NCI-H1092 treated with DMSO at 0.1 percent for 48 hours (cell line): ENCODE data around the gene SLCO4C1.

Experiments
- DNase-seq: peaks from one replicate; lab custom pipeline; 2025; lab: John Stamatoyannopoulos, UW

Gene SLCO4C1

DNA sequence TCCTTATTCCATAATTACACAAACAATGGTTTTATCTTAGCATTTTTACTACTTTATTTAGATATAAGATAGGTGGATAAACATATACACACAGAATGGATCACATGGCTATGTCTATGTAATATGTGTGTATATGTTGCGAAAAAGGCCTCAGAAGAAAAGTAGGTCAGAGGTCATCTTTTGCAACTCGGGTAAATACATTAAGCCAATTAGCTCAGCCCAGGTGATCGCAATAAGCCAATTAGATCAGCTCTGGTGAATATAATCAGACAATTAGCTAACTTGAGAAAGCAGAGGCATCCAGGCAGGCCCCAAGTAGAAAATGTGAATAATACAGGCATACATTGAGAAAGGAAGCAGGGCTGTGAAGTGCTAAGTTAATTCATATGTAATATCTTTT, 24.3 kb downstream of the SLCO4C1 start:
- no peak for DNase-seq

DNA sequence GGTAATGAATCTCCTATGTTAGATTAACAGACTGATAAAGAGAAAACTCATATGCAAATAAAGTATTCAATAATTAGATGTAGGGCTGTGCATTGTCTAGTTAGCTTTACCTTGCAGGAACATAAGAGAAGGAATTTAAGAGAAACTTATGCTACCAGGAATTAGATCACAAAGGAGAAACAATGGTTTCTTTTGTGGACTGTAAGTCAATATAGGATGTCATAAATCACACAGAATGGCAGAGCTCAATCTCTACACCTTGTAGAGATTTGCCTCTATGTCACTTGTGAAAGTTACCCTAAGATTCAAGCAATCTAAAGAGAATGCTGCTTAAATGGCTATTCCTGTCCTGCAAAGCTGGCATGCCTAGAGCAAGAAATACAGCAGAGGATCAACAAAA, 26.0 kb downstream of the SLCO4C1 start:
- DNase-seq, result no peak

DNA sequence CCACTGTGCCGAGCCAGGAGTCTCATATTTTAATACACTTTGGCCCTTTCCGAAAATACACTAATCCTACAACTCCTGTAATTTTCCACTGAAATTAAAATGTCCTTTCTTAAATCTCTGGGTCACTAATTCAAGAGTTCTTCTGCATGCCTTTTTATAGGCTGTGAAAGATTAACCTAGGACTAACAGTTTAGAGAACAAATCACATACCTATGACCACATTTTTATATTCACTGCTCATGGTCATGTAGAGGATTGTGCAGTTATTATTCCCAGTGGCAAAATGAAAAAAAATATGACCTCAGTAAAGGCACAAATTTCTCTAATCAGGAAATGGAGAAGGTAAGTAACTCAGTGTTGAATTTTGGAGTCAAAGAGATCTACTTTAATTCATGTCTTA, 33.4 kb downstream of the SLCO4C1 start:
- no peak for DNase-seq

DNA sequence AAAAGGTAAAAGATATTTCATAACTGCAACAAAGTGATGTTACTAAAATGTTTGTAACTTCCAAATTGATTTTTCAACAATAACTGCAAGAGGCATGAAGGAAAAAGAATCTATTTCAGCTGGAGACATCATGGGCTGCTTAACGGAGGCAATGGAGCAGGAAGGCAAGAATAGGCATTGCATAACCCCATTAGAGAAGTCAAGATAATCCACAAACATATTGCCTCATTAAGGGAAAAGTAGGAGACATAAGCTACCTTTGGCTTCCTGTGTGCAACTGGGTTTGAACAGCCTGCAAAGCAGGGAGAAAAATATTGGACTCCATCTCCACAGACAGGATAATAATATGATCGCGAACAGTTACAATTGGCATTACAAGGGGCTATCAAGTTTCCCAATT, 46.7 kb downstream of the SLCO4C1 start:
- no peak for DNase-seq

DNA sequence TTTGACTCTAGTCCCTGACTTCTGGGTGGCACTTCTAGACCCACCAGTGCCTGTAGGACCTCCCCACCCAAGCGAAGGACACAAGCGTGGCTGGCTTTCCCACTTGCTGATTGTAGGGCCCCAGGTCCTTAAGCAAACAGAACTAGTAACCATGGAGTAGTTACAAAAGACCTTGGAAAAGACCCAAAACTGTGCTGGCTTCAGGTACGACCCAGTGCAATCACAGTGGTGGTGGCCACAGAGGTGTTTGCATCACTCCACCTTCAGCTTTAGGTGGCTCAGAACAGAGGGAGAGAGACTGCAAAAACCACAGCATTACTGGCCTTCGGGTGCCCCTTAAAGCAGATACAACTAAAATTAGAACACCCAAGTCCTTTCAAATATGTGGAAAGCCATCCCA, 52.9 kb downstream of the SLCO4C1 start:
- no peak for DNase-seq

DNA sequence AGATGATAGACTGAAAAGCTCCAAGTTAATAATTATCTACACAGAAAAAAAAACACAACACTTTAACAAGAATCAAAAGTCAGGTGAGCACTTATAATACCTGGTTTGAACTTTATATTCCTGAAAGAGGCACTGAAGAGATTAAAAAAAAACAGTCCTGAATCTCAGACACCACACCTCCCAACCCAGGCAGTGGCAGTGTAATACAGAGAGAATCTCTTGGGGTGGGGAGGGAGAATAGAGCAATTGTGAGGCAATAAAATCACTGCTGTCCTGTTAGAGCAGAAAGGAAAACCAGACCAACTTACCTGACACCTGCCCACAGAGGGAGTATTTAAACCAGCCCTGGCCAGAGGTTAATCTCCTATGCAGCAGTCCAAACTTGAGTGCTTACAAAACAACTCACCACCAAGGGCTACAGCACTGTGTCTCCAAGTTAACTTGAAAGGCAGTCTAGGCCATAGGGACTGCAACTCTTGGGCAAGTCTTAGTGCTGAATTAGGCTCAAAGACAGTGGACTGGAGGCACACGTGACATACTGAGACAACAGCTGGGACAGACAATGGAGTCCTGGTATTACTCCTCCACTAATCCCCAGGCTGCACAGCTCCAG, 54.2 kb downstream of the SLCO4C1 start:
- DNase-seq, result no peak

DNA sequence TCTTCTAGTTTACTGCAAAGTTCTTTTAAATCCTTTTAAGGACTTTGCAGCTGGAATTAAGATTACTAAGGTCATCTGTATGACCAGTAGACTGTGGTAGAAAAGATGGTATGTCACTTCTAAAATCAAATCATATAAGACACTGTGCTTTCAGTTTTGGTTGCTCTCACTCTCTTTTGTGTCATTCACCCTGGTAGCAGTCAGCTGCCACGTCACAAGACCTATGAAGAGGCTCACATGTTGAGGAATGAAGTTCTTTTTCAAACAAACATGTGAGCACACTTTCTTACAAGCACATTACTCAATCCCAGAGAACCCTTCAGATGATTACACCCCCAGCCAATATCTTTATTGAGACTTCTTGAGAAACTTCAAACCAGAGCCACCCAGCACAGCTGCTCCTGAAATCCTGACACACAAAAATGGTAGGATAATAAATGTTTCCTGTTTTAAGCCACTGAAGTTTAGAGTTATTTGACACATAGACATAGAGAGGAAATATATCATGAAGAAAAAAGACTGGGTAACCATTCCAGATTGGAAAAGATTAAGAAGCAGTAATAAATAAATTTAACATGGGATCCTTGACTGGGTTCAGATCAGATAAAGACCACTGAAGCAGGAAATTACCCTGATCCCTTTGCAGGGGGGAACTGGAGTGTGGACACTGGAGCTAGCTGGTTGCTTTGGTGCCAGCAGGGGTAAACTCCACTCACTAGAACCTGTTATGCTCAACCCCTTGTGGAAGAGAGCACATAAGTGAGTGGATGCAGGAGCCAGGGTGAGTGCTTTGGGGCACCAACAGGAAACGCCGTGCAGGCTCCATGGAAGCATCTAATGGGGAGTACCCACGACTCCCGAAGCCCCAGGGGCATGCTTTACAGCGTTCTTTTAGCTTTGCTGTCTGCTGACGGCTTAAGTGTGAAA, 64.1 kb downstream of the SLCO4C1 start:
- DNase-seq, result no peak

DNA sequence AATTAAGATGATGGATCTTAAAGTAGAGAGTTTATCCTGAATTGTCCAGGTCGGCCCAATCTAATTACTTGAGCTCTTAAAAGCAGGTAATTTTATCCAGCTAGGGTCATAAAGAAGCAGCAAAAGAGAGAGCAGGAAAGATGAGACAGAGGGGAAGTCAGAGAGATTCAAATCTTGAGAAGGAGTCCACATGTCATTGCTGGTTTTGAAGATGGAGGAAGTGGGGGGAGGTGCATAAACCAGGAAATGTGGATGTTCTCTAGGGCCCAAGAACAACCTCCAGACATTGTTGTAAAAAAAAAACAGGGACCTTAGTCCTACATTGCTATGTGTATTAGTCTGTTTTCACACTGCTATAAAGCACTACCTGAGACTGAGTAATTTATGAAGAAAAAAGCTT, 66.4 kb downstream of the SLCO4C1 start:
- DNase-seq, result no peak

DNA sequence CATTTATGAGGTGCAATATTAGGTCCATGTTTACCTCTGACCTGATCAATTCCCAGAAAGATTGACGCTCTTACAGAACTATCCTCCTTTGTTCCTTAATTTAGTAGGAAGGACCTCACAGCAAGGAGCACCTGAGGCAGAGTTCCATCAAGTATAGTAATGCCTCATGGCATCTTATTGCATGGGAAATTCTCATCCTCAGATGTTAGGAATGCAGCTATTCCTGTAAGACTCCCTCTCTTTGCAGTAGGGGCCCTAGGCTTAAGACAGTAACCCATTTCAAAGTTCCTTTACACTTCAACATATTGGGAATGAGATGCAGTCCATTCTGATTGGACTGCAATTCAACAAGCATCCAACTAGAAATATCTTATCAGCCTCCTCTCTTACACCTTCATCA, 69.8 kb downstream of the SLCO4C1 start:
- no peak for DNase-seq

DNA sequence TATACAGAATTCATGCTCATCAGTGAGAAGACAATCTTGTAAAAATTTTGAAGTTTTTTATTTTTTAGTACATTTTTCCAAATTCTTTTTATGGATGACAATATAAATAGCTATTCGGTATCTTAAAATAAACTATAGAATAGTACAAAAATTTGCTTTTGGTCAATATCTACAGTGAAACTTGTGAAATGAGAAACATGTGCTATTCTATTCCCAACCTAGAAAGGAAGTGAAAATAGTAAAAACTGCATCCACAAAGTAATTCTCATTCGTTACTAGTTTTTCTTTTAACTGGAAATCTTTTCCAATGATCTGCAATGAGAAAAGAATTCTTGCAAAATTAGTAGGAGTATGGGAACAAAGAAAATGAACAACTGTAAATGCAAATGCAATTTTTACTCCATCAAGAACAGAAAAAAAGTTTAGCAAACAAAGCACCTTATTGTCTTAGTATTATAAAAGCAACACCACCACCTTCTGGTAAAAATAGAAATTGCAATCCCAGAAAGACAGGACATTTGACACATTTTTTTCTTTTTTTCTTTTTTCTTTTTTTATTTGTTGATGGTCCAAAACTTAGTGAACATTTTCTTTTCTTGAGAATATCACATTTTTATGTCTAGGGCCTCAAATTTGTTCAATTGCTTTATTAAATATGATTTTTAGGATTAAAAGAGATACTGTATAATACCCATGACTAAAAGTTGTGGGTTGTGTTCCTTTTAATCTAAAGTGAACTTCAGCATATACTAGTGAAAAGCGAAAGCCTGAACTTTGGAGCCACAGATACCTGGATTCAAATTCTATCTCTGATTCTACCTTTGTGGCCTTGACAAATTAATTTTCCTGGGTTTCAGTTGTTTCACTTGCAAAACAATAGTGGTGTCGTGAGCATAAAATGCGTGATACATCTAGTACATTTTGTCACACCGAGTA, 72.3 kb downstream of the SLCO4C1 start:
- no peak for DNase-seq

DNA sequence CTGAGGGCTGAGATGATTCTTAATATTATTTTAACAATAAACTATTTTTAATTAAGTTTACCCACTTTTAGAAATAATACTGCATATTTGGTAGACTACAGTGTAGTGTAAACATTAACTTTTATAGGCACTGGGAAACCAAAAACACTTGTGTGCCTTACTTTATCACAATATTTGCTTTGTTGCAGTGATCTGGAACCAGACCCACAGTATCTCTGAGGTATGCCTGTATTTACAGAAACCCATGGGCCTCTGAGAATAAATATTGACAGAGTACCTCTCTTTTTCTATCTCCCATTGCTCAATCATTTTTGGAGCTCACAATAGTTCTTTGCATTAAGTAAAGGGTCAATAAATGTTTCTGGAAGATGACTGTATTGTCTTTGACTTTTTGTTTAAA, 73.3 kb downstream of the SLCO4C1 start:
- no peak for DNase-seq

DNA sequence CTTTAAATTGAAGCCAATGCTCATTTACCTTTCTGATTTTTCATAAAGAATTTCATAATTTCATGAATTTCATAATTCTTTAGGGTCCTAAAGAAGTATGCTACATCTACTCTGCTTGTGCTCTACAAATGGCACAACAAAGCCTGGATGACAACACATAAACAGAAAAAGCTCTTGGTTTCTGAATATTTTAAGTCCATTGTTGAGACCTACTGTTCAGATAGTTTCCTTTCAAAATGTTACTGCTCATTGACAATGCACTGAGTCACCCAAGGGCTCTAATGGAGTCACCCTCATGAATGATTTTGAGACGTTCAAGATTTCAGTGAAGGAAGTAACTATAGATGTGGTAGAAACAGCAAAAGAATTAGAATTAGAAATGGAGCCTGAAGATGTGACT, 74.1 kb downstream of the SLCO4C1 start:
- DNase-seq, result no peak

DNA sequence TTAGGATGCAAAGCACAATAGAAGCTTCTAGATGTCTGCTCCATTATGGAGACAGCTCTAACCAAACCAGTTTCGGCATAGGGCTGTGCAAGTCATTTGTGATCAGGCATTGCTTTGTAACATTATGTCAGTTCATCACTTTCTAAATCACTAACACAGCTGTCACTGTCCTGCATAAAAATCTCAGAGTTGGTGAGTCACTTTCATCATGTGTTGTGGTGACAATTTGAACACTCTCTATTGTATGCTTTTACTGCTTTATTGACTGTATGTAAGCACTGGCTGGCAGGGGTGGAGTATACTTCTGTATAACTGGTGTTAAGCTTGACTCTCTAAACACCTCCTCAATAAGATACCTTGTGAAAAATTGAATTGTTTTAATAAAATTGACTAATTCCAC, 77.9 kb downstream of the SLCO4C1 start:
- no peak for DNase-seq

DNA sequence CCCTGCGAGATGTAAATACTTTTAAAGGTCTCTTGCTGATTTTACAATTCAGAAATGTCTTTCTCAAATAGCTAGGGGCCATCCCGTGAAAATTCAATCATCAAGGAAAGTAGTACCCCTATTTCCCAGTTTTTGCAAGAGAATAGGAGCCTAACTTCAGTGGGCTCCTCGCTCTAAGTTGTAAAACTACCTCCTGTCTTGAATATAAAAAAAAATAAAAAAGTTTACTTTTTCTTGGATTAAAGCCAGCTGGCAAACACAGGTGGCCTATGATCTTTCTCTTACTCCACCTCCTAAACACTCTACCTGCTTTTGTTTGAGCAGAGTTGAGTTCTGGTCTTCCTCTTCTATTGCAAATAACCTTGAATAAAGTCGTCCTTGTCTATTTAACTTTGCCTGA, 79.4 kb downstream of the SLCO4C1 start:
- DNase-seq, result no peak

DNA sequence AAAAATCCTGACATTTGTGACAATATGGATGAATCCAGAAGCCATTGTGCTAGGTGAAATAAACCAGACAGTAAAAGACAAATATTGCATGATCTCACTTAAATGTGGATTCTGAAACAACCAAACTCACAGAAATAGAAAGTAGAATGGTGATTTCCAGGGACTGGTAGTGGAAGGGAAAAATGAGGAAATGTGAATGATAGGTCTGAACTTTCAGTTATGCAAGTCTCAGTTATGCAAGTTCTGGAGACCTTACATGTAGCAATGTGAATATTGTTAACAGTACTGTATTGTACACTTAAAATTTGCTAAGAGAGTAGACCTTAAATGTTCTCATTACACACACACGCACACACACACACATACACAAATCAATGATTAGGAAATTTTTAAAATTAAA, 84.9 kb downstream of the SLCO4C1 start:
- DNase-seq, result no peak

DNA sequence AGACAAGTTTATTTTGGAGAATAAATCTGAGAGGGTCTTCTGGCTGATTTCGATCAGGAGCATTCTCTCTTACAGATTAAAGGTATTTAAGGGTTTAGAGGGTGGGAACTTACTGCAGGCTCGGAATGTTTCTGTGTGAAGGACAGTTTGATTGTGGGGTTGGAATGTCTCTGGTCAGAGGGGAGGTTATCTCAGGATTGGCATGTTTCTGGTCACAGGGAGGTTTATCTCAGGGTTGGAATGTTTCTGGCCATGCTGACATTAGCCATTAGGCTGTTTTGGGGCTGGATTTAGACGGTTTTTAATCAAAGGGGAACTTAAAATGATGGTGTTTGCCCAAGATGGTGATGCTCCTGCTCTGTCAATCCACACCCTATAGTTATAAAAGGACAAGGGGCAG, 95.2 kb downstream of the SLCO4C1 start:
- no peak for DNase-seq

DNA sequence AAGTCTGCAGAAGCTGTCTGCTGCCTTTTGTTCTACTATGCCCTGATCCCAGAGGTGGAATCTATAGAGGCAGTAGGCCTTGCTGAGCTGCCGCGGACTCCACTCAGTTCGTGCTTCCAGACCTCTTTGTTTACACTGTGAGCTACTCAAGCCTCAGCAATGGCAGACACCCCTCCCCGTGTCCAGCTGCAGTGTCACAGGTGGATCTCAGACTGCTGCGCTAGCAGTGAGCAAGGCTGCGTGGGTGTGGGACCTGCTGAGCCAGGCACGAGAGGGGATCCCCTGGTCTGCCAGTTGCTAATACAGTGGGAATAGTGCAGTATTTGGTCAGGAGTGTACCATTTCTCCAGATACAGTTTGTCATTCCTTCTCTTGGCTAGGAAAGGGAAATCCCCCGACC, 99.6 kb downstream of the SLCO4C1 start:
- no peak for DNase-seq
